HEK293 (cell line): Measurements from ENCODE around the gene COL6A5.

Experiments used
- CTCF ChIA-PET: fragments of 350-600 bp; formaldehyde crosslinking; extraction: SDS; loops from one replicate; lab custom pipeline; 2021; ENCODE audit warnings: antibody characterized with exemption; lab: Yijun Ruan, JAX
- POLR2A ChIA-PET: fragments of 300-600 bp; formaldehyde crosslinking; extraction: SDS; loops from one replicate; lab custom pipeline; 2020; ENCODE audit warnings: antibody characterized with exemption, inconsistent platforms; lab: Yijun Ruan, JAX
- H3K27ac ChIP-seq: fragments of 200-500 bp; sonication (Bioruptor generic); 2 replicates; pipeline ENCODE4 v1.5.1; 2014; ENCODE audit warnings: low read depth, low read length, control low read depth, inconsistent platforms; ENCODE audit errors: extremely low read depth
- H3K36me3 ChIP-seq, 2 experiments: fragments of 200-500 bp in 1 of 2; sonication (Bioruptor generic) in 1 of 2; 1 replicate in 1 of 2; 2 replicates in 1 of 2; pipeline ENCODE4 v1.5.1; 2014 to 2017; ENCODE audit warnings: inconsistent platforms in 2 of 2, low read length in 2 of 2; ENCODE audit not compliant: control insufficient read depth in 2 of 2, insufficient read depth in 1 of 2
- H3K4me1 ChIP-seq: fragments of 200-500 bp; sonication (Bioruptor generic); 2 replicates; pipeline ENCODE4 v1.5.1; 2014; ENCODE audit warnings: mild to moderate bottlenecking, low read length, inconsistent platforms; ENCODE audit not compliant: control insufficient read depth, insufficient read depth
- H3K4me3 ChIP-seq: 2 replicates; pipeline ENCODE4 v1.5.1; 2011; ENCODE audit warnings: low read depth, mild to moderate bottlenecking, control low read depth, low read length, moderate library complexity
- H3K9me3 ChIP-seq: fragments of 200-500 bp; sonication (Bioruptor generic); 2 replicates; pipeline ENCODE4 v1.5.1; 2014; ENCODE audit warnings: low read depth, low read length, inconsistent platforms; ENCODE audit not compliant: control insufficient read depth, insufficient read depth
- FEZF1 ChIP-seq: fragments of 450-650 bp; formaldehyde crosslinking; IDR thresholded peaks from 2 replicates; pipeline ENCODE4 v1.5.1; 2016; ENCODE audit warnings: missing biosample characterization, missing genetic modification characterization
- KLF1 ChIP-seq: fragments of 450-650 bp; formaldehyde crosslinking; IDR thresholded peaks from 2 replicates; pipeline ENCODE4 v1.5.1; 2016; ENCODE audit warnings: missing biosample characterization, missing genetic modification characterization
- KLF10 ChIP-seq: fragments of 450-650 bp; IDR thresholded peaks from 2 replicates; pipeline ENCODE4 v1.5.1; 2018; ENCODE audit warnings: missing biosample characterization, mild to moderate bottlenecking, missing genetic modification characterization
- KLF17 ChIP-seq: fragments of 450-650 bp; formaldehyde crosslinking; IDR thresholded peaks from 2 replicates; pipeline ENCODE4 v1.5.1; 2016; ENCODE audit warnings: missing biosample characterization, missing genetic modification characterization
- KLF7 ChIP-seq: fragments of 450-650 bp; formaldehyde crosslinking; IDR thresholded peaks from 2 replicates; pipeline ENCODE4 v1.5.1; 2016; ENCODE audit warnings: missing biosample characterization, missing genetic modification characterization, borderline replicate concordance
- PRDM6 ChIP-seq: fragments of 450-650 bp; formaldehyde crosslinking; IDR thresholded peaks from 2 replicates; pipeline ENCODE4 v1.5.1; 2017; ENCODE audit warnings: missing biosample characterization, missing genetic modification characterization
- TSHZ1 ChIP-seq: fragments of 450-650 bp; formaldehyde crosslinking; IDR thresholded peaks from 2 replicates; pipeline ENCODE4 v1.5.1; 2016; ENCODE audit warnings: missing biosample characterization, missing genetic modification characterization, borderline replicate concordance
- ZBTB44 ChIP-seq: fragments of 450-650 bp; IDR thresholded peaks from 2 replicates; pipeline ENCODE4 v1.5.1; 2018; ENCODE audit warnings: missing biosample characterization, mild to moderate bottlenecking, missing genetic modification characterization
- ZNF138 ChIP-seq: fragments of 450-650 bp; formaldehyde crosslinking; IDR thresholded peaks from 2 replicates; pipeline ENCODE4 v1.5.1; 2016; ENCODE audit warnings: missing biosample characterization, missing genetic modification characterization, borderline replicate concordance
- ZNF148 ChIP-seq: fragments of 450-650 bp; formaldehyde crosslinking; IDR thresholded peaks from 2 replicates; pipeline ENCODE4 v1.5.0; 2017; ENCODE audit warnings: missing biosample characterization, missing genetic modification characterization, borderline replicate concordance
- ZNF280D ChIP-seq: fragments of 450-650 bp; formaldehyde crosslinking; IDR thresholded peaks from 2 replicates; pipeline ENCODE4 v1.5.1; 2016; ENCODE audit warnings: missing biosample characterization, missing genetic modification characterization
- ZNF362 ChIP-seq: fragments of 450-650 bp; formaldehyde crosslinking; IDR thresholded peaks from 2 replicates; pipeline ENCODE4 v1.5.1; 2016; ENCODE audit warnings: missing biosample characterization, missing genetic modification characterization
- ZNF366 ChIP-seq: fragments of 450-650 bp; formaldehyde crosslinking; conservative IDR thresholded peaks from 2 replicates; pipeline ENCODE4 v1.5.1; 2016; ENCODE audit warnings: missing biosample characterization, missing genetic modification characterization
- ZNF426 ChIP-seq: fragments of 450-650 bp; formaldehyde crosslinking; IDR thresholded peaks from 2 replicates; pipeline ENCODE4 v1.5.1; 2017; ENCODE audit warnings: missing biosample characterization, missing genetic modification characterization, mild to moderate bottlenecking, inconsistent platforms, moderate library complexity
- ZNF488 ChIP-seq: fragments of 450-650 bp; formaldehyde crosslinking; IDR thresholded peaks from 2 replicates; pipeline ENCODE4 v1.5.1; 2016; ENCODE audit warnings: missing biosample characterization, missing genetic modification characterization
- ZNF560 ChIP-seq: fragments of 450-650 bp; formaldehyde crosslinking; IDR thresholded peaks from 2 replicates; pipeline ENCODE4 v1.5.1; 2017; ENCODE audit warnings: missing biosample characterization, missing genetic modification characterization, borderline replicate concordance
- ZNF600 ChIP-seq: fragments of 450-650 bp; formaldehyde crosslinking; IDR thresholded peaks from 2 replicates; pipeline ENCODE4 v1.5.1; 2016; ENCODE audit warnings: missing biosample characterization, missing genetic modification characterization
- ZNF624 ChIP-seq: fragments of 450-650 bp; formaldehyde crosslinking; IDR thresholded peaks from 2 replicates; pipeline ENCODE4 v1.5.1; 2017; ENCODE audit warnings: missing biosample characterization, missing genetic modification characterization
- ZNF837 ChIP-seq: fragments of 450-650 bp; formaldehyde crosslinking; IDR thresholded peaks from 2 replicates; pipeline ENCODE4 v1.5.1; 2016; ENCODE audit warnings: missing biosample characterization, missing genetic modification characterization

COL6A5 gene

GRCh38 chr3:130299531-130299930 is 45.9 kb upstream of the COL6A5 start:
- ChIA-PET POLR2A (no interaction called here), CTCF (no interaction called here)
- no peaks in the 10 kb centered on the region for H3K9me3 ChIP-seq
- H3K27ac ChIP-seq, result no peak overlapping the region
- no peaks in the 10 kb centered on the region for H3K4me1 ChIP-seq
- TF ChIP-seq ZNF366 (tag by site-specific recombination) (no peak), ZNF560 (no peak), ZNF600 (tag by site-specific recombination) (no peak), ZNF426 (no peak), PRDM6 (tag by site-specific recombination) (no peak), ZNF362 (tag by site-specific recombination) (no peak), ZNF837 (tag by site-specific recombination) (no peak)
- no peaks in the 10 kb centered on the region for H3K36me3 ChIP-seq
- no peak overlapping the region for H3K4me3 ChIP-seq

- H3K4me3 ChIP-seq, result no peak overlapping the region
- no peak overlapping the region for H3K27ac ChIP-seq
- H3K9me3 ChIP-seq, result no peaks in the 10 kb centered on the region
- H3K4me1 ChIP-seq, result no peaks in the 10 kb centered on the region
- CTCF ChIA-PET, result interaction anchor here (1.2 kb wide), 1 partner anchor 25 kb away, joined by 3 read pairs; no protein-coding TSS in a partner anchor
- POLR2A ChIA-PET, result interaction anchor here (1.0 kb wide), 1 partner anchor 23 kb away, joined by 3 read pairs; no protein-coding TSS in a partner anchor
- no peaks in the 10 kb centered on the region for H3K36me3 ChIP-seq
- no peak for TF ChIP-seq TSHZ1 (tag by site-specific recombination)
- no peak for TF ChIP-seq KLF1 (tag by site-specific recombination)
- TF ChIP-seq FEZF1 (tag by site-specific recombination), result no peak
- TF ChIP-seq ZNF624 (tag by site-specific recombination), result no peak
- TF ChIP-seq ZBTB44 (tag by site-specific recombination), result no peak
- TF ChIP-seq KLF7 (tag by site-specific recombination), result no peak
- no peak for TF ChIP-seq ZNF138 (tag by site-specific recombination)
- TF ChIP-seq ZNF148 (tag by site-specific recombination), result no peak
- no peak for TF ChIP-seq ZNF488
- TF ChIP-seq ZNF280D (tag by site-specific recombination), result no peak
- TF ChIP-seq KLF10 (tag by site-specific recombination), result no peak
- no peak for TF ChIP-seq KLF17 (tag by site-specific recombination)
These were observed 44.6 kb upstream of the COL6A5 start for GRCh38 chr3:130300888-130301287.
